Measurements from ENCODE around the gene MDH1.
"Not testable (repeated sequence)": the region's sequence is repeated elsewhere in the genome, so short reads cannot be mapped to it uniquely, and the experiment has no call there.

Gene MDH1

DNA sequence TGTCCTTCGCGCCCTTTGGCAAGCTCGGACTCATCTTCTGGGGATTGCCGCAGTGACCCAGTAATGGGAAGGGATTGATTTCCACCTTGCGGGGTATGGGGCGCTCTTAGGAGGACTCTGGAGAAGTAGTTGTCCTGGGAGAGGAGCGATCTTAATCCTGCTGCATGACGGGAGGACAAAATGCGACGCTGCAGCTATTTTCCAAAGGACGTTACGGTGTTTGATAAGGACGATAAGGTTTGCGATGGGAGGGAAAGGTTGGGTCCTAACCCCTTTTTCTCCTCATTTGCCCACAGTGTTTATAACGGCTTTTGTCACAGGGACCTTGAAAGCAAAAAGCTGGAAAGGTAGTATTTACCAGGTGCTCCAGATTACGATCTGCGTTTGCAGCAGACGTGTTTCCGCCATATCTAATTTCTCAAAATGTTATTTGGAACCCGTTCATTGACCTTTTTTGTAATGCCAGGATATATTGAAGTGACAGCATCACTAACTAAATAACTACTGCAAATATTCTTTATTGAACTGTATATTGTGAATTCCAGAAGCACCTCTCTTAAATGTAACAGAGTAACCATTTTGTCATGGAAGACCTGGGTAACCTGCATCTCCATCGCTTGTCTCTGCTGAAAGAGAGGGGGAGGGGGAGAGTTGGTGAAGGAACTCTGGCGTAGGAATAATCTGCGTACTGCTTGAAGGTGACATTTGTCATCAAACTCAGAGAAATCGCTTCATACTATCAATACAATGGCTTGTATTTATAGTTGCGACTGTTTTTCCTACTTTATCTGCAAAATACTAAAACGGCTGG is 590 bp downstream of the MDH1 start:
- DNase-seq (ENCODE audit: low read depth) = no peak

DNA sequence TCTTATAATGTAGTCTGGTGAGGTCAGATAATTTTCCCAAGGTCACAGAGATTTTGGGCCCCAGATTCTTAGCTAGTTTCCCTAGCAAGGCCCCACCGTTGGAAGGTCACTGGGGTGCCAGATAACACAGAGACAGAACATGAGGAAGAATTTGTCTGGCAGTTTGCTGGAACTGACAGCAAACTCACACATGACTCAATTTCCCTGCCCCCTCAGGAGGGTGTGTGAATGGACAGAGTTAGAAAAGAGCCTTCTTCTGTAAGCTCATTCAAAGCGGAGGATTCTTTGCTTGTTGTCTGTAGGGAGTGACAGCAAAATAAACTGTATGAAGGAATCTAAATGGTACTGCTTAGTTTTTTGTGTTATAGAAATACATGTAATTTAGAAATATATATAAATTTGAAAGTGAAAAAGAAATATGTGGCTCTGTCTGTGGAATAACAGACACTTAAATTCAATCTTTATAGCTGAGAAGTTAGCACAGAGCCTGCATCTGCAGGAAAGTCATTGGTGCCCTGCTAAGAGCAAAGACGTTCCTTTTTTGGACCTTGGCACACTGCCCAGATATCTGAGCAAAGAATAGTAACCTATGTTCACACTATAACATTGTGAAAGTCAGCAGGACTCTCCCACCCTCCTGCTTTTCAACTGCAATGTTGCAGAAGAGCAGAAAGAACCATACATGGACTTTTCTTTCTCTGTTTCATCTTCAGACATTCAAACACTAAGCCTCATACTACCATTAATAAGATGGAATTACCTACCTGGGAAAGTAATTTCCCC is 2.1 kb downstream of the MDH1 start:
- no peak for DNase-seq (ENCODE audit: low read depth)

DNA sequence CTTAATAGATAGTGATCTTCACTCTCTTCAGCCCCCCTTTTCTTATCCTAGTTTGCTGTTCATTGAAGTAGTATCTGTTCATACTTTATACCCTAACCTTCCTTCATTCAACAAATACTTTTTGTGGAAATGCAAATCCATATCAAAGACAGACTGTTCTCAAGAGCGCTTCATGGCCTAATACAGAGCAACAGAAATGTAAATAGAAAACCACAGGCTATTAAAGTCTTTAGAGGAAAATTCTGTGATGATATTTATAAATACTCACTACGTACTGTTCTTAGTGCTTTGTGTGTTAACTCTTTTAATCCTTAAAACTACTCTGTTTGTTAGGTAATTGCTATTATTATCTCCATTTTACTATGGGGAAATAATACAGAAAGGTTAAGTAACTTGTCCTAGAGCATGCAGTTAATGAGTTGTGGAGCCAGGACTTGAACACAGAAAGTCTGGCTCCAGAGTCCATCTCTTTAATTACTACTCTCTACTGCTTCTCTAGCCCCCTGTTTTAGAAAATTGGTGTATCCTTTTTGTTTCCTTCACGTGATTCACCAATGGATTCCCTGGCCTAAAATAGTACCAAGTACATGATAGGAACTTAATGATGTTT is 2.9 kb downstream of the MDH1 start:
- DNase-seq (ENCODE audit: low read depth) = no peak

DNA sequence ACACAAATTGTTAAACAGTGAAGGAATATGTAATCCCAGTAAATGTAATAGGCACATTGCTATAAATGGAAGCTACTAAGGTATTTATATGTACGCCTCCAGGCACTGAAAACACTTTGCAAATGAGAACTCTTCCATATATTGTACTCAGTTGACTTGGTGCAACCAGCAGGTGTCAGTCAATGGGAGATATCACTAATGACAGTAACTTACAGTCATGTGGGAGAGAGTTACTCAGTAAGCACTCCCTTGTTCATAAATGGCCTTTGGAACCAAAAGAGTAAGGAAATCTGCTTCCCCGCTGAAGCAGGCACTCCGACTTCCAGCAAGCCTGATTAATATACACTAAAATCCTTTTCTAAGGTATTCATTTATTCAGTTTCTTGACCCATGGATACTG is 5.9 kb downstream of the MDH1 start:
- DNase-seq (ENCODE audit: low read depth) = no peak

- DNase-seq (ENCODE audit: low read depth) = no peak
These were observed 7.7 kb downstream of the MDH1 start for GRCh38 chr2:63596401-63596883.

- DNase-seq (ENCODE audit: low read depth) = no peak
These were observed 10.2 kb downstream of the MDH1 start for GRCh38 chr2:63598981-63599380.

DNA sequence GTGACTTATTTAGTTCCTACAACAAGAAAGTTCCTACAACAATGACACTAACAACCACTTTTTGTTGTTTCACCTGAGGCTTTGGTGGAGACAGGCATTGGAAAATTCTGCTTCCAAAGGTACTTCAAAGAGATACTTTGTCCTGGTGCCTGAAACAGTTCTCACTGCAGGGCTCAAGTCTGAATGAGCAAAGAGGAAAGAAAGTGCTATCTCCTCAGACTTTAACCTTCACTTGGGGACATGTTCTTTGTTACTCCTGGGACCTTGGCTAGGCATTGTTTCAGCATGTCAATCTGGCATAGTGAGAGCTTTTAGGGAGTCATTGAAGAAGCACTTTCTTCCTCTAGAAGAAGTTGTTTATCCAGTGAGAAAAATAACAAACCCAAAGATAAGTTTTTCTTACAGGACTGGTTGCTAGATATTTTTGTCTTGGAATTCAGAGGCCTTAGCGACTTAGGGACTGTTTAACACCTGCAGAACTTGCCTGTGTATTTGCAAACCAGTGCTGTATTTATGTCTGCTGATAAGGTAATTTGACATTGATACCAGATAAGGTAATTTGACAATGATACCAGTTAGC is 12.2 kb downstream of the MDH1 start:
- DNase-seq (ENCODE audit: low read depth) = no peak

DNA sequence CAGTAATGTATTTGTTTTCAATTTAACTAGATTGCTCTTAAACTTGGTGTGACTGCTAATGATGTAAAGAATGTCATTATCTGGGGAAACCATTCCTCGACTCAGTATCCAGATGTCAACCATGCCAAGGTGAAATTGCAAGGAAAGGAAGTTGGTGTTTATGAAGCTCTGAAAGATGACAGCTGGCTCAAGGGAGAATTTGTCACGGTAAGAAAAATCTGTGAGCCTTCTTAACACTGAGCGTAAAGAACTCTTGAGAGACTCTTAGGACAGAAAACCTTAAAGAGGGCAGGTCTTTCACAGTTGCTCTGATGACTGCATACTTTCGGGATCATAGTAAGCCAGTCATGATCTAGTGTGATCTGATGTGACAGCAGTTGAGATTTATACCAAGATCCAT is 15.9 kb downstream of the MDH1 start:
- DNase-seq (ENCODE audit: low read depth) = no peak

DNA sequence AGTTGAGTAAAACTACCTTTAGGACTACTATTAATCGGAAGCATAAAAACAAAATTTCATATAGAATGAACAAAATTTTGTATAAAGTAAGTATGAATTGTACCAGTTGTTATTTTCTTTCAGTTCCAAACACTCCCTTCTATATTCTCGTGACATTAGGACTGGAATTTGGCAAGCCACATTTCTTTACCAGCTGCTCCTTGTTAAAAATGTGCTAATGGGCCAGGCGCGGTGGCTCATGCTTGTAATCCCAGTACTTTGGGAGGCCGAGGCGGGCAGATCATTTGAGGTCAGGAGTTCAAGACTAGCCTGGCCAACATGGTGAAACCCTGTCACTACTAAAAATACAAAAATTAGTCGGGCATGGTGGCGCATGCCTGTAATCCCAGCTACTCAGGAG is 20.1 kb downstream of the MDH1 start:
- not testable (repeated sequence) for DNase-seq (ENCODE audit: low read depth)

DNA sequence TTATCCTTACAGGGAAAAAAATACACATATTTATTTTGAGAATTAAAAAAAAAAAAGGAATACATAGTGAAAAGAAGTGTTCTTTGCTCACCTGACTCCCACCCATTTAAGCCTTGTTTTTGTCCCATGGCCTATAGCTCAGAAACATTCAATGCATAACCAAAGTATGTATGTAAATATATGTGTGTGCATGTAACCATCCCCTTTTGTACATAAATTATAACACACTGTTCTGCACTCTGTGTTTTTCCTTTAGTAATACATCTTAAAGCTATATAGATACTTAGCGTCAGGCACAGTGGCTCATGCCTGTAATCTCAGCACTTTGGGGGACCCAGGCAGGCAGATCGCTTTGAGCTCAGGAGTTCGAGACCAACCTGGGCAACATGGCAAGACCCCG is 21.8 kb downstream of the MDH1 start:
- DNase-seq (ENCODE audit: low read depth) = no peak

GRCh38 chr2:63613391-63613901 is 24.7 kb downstream of the MDH1 start:
- DNase-seq (ENCODE audit: low read depth) = no peak

- no peak for DNase-seq (ENCODE audit: low read depth)
These were observed 25.7 kb downstream of the MDH1 start for GRCh38 chr2:63614448-63614968.

DNA sequence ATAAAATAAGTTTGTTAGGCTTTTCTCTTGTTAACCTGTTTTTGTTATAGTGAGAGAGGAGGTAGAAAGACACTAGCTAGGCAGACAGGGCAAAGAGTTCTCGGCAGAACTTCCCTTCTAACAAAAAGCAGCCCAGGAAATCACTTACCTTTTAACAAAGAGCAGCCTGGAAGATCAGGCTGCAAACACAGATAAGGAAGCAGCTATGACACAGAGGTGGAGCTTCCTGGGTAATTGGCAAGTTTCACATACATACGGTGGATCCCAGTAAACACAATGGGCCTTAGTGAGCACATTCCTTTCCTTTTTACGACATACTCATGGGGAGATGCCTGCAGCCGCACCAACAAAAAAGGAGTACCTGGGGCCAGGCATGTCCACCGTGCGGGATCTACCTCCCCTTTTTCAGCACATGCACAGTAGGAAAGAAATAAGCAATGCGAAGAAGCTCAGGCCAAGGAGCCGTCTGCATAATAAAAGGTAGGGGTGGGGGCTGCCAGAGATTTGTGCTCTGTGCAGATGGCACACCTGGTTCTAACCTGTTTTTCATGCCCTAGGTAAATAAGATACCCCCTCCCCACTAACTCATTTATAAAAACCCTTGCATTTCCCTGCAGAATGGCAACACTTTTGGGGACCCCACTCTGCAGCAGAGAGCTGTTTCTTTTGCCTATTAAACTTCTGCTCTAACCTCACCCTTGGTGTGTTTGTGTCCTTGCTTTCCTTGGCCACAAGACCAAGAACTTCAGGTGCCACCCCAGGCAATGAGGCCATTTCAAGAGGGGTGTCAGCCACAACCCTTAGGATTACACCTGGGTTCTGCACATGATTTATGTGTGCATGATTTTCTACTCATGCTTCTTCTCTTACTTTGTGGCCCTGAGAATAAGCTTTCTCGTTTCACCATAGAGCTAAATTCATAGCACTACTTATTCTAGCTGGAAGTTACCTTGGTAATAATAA is 26.5 kb downstream of the MDH1 start:
- no peak for DNase-seq (ENCODE audit: low read depth)

- DNase-seq (ENCODE audit: low read depth) = no peak
These were observed 28.6 kb downstream of the MDH1 start for GRCh38 chr2:63617366-63617765.

DNA sequence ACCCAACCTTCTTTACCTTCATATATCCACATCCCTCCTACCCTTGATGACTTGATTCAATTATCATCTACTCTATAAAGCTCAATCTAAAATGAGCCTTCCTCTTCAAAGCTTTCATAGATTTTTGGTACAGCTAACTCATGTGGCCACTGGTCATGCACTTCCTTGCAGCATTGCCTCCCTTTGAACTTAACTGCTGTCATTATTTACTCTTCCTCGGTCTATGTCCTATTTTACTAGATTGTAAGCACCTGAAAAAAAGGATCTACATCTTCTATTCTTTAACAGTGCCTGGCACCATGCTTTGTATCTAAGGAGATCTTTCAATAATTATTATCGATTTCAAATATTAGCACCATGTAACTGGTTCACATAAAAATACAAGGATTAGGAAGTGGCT is 30.6 kb downstream of the MDH1 start:
- DNase-seq (ENCODE audit: low read depth) = no peak

DNA sequence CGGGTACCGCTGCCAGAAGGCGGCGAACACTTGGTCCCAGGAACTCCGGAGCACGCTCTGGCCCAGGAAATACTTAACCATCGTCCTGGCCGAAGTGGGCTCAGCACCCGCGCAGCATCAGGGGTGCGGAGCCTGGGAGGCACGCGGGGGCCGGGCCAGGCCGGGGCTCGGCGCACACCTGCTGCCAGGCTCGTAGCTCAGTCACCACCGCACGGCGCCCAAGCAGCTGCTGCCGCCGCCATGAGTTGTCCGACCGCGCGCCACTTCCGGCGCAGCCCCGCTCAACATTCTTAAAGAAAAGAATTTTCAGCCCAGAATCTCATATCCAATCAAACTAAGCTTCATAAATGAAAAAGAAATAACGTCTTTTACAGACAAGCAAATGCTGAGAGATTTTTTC is 34.0 kb downstream of the MDH1 start:
- no peak for DNase-seq (ENCODE audit: low read depth)

DNA sequence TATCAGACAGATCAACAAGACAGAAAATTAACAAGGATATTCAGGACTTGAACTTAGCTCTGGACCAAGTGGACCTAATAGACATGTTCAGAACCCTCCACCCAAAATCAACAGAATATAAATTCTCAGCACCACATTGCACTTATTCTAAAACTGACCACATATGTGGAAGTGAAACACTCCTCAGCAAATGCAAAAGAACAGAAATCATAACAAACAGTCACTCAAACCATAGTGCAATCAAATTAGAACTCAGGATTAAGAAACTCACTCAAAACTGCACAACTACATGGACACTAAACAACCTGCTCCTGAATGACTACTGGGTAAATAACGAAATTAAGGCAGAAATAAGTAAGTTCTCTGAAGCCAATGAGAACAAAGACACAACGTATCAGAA is 35.0 kb downstream of the MDH1 start:
- not testable (repeated sequence) for DNase-seq (ENCODE audit: low read depth)

- DNase-seq (ENCODE audit: low read depth) = no peak
These were observed 39.1 kb downstream of the MDH1 start for GRCh38 chr2:63627866-63628265.

DNA sequence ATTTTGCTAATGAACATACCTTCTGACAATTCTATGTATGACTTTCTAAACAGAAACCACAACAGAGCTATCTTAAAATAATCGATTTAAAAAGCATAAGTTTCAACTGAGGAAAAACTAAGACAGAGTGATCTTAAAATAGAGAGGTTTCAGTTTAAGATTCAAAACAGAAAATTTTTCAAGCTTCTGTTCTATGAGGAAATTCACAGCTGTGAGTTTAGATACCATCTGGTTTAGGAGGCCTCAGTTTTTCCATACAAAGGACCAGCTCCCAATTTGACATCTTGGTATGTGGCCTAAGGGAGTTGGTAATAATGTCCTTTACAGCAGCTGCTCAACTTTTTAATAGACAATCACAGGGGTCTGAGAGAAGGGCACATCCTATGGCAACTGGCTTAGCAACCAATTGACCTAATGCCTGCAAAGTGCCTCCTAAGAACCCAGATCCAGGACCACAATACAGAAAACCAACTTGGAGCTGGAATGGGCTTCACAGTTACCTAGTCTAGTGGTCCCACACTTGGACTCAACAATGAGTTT is 39.7 kb downstream of the MDH1 start:
- DNase-seq (ENCODE audit: low read depth) = no peak

- no peak for DNase-seq (ENCODE audit: low read depth)
These were observed 42.7 kb downstream of the MDH1 start for GRCh38 chr2:63631501-63631900.

DNA sequence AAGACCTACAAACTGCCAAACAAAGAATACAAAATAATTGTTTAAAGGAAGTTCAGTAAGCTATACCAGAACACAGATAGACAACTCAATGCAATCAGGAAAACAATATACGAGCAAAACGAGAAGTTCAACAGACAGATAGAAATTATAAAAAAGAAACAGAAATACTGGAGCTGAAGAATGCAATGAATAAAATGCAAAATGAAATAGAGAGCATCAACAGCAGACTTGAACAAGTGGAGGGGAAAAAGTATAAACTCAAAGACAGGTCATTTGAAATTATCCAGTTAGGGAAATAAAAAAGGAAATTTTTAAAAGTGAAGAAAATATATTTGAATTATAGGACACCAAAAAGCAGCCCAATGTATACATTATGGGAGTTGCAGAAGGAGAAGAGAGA is 43.6 kb downstream of the MDH1 start:
- DNase-seq (ENCODE audit: low read depth) = no peak
